ENCODE measurements around the gene POU3F1.
A peak's percentile ranks its signal among the peaks of the same experiment; 100 is the strongest.

The POU3F1 gene

GRCh38 chr1:38046884-38047602 is 450 bp upstream of the POU3F1 start:
- Histone ChIP-seq H3K4me1 (ENCODE audit: control insufficient read depth, insufficient read depth, low read length, poor library complexity, severe bottlenecking) (peaks cover 10% of the 10 kb centered on the region), H3K36me3 (ENCODE audit: control insufficient read depth, insufficient read depth, low read length) (no peaks in the 10 kb centered on the region), H3K4me3 (ENCODE audit: extremely low read depth, insufficient read depth, low read length, poor library complexity, severe bottlenecking) (peak overlapping the region; percentile 49), H3K9me3 (ENCODE audit: control insufficient read depth, low read length) (no peaks in the 10 kb centered on the region), H3K27ac (ENCODE audit: low read depth, low read length, severe bottlenecking) (no peak overlapping the region)
- 0 to 1% methylated on average over 72 to 89 of the region's 99 CpGs for WGBS, 2 experiments (ENCODE audit: insufficient coverage in 2 of 2)

- Histone ChIP-seq H3K9me3 (ENCODE audit: control insufficient read depth, low read length) (no peaks in the 10 kb centered on the region), H3K4me3 (ENCODE audit: extremely low read depth, insufficient read depth, low read length, poor library complexity, severe bottlenecking) (no peak overlapping the region), H3K36me3 (ENCODE audit: control insufficient read depth, insufficient read depth, low read length) (no peaks in the 10 kb centered on the region), H3K27ac (ENCODE audit: low read depth, low read length, severe bottlenecking) (no peak overlapping the region), H3K4me1 (ENCODE audit: control insufficient read depth, insufficient read depth, low read length, poor library complexity, severe bottlenecking) (peaks cover 10% of the 10 kb centered on the region)
- 1% methylated on average over 91 to 99 of the region's 115 CpGs for WGBS, 2 experiments (ENCODE audit: insufficient coverage in 2 of 2)
Measured at GRCh38 chr1:38045401-38046332, 926 bp downstream of the POU3F1 start.

GRCh38 chr1:38044221-38045215 is 2.1 kb downstream of the POU3F1 start:
- 2 to 4% methylated on average over 44 to 49 of the region's 70 CpGs for WGBS, 2 experiments (ENCODE audit: insufficient coverage in 2 of 2)
- Histone ChIP-seq H3K36me3 (ENCODE audit: control insufficient read depth, insufficient read depth, low read length) (no peaks in the 10 kb centered on the region), H3K4me3 (ENCODE audit: extremely low read depth, insufficient read depth, low read length, poor library complexity, severe bottlenecking) (peak overlapping the region; percentile 21), H3K4me1 (ENCODE audit: control insufficient read depth, insufficient read depth, low read length, poor library complexity, severe bottlenecking) (peaks cover 6% of the 10 kb centered on the region), H3K27ac (ENCODE audit: low read depth, low read length, severe bottlenecking) (no peak overlapping the region), H3K9me3 (ENCODE audit: control insufficient read depth, low read length) (no peaks in the 10 kb centered on the region)

- no peaks in the 10 kb centered on the region for H3K36me3 ChIP-seq (ENCODE audit: control insufficient read depth, insufficient read depth, low read length)
- H3K4me1 ChIP-seq (ENCODE audit: control insufficient read depth, insufficient read depth, low read length, poor library complexity, severe bottlenecking) = peaks cover 6% of the 10 kb centered on the region
- H3K4me3 ChIP-seq (ENCODE audit: extremely low read depth, insufficient read depth, low read length, poor library complexity, severe bottlenecking) = no peak overlapping the region
- H3K9me3 ChIP-seq (ENCODE audit: control insufficient read depth, low read length) = no peaks in the 10 kb centered on the region
- whole genome bisulfite sequencing, 2 experiments (ENCODE audit: insufficient coverage in 2 of 2) = 93 to 95% methylated on average over 11 of the region's 12 CpGs
- no peak overlapping the region for H3K27ac ChIP-seq (ENCODE audit: low read depth, low read length, severe bottlenecking)
Measured at GRCh38 chr1:38043036-38043747, 3.4 kb downstream of the POU3F1 start.

GRCh38 chr1:38041936-38042834 is 4.4 kb downstream of the POU3F1 start:
- Histone ChIP-seq H3K36me3 (ENCODE audit: control insufficient read depth, insufficient read depth, low read length) (no peaks in the 10 kb centered on the region), H3K9me3 (ENCODE audit: control insufficient read depth, low read length) (no peaks in the 10 kb centered on the region), H3K4me3 (ENCODE audit: extremely low read depth, insufficient read depth, low read length, poor library complexity, severe bottlenecking) (no peak overlapping the region), H3K27ac (ENCODE audit: low read depth, low read length, severe bottlenecking) (no peak overlapping the region), H3K4me1 (ENCODE audit: control insufficient read depth, insufficient read depth, low read length, poor library complexity, severe bottlenecking) (peaks cover 6% of the 10 kb centered on the region)
- WGBS, 2 experiments (ENCODE audit: insufficient coverage in 2 of 2) = 71 to 81% methylated on average over 15 to 18 of the region's 21 CpGs

GRCh38 chr1:38039331-38040088 is 7.1 kb downstream of the POU3F1 start:
- 92 to 98% methylated on average over 12 to 14 of the region's 17 CpGs for WGBS, 2 experiments (ENCODE audit: insufficient coverage in 2 of 2)
- H3K9me3 ChIP-seq (ENCODE audit: control insufficient read depth, low read length) = no peaks in the 10 kb centered on the region
- no peak overlapping the region for H3K4me3 ChIP-seq (ENCODE audit: extremely low read depth, insufficient read depth, low read length, poor library complexity, severe bottlenecking)
- H3K4me1 ChIP-seq (ENCODE audit: control insufficient read depth, insufficient read depth, low read length, poor library complexity, severe bottlenecking) = peaks cover 2% of the 10 kb centered on the region
- H3K27ac ChIP-seq (ENCODE audit: low read depth, low read length, severe bottlenecking) = no peak overlapping the region
- H3K36me3 ChIP-seq (ENCODE audit: control insufficient read depth, insufficient read depth, low read length) = no peaks in the 10 kb centered on the region

GRCh38 chr1:38038861-38039260 is 7.7 kb downstream of the POU3F1 start:
- H3K4me1 ChIP-seq (ENCODE audit: control insufficient read depth, insufficient read depth, low read length, poor library complexity, severe bottlenecking) = no peaks in the 10 kb centered on the region
- no peak overlapping the region for H3K27ac ChIP-seq (ENCODE audit: low read depth, low read length, severe bottlenecking)
- WGBS, 2 experiments (ENCODE audit: insufficient coverage in 2 of 2) = 91 to 97% methylated on average over 7 to 10 of the region's 10 CpGs
- H3K9me3 ChIP-seq (ENCODE audit: control insufficient read depth, low read length) = no peaks in the 10 kb centered on the region
- no peak overlapping the region for H3K4me3 ChIP-seq (ENCODE audit: extremely low read depth, insufficient read depth, low read length, poor library complexity, severe bottlenecking)
- H3K36me3 ChIP-seq (ENCODE audit: control insufficient read depth, insufficient read depth, low read length) = no peaks in the 10 kb centered on the region

- Histone ChIP-seq H3K4me1 (ENCODE audit: control insufficient read depth, insufficient read depth, low read length, poor library complexity, severe bottlenecking) (no peaks in the 10 kb centered on the region), H3K4me3 (ENCODE audit: extremely low read depth, insufficient read depth, low read length, poor library complexity, severe bottlenecking) (no peak overlapping the region), H3K9me3 (ENCODE audit: control insufficient read depth, low read length) (no peaks in the 10 kb centered on the region), H3K27ac (ENCODE audit: low read depth, low read length, severe bottlenecking) (no peak overlapping the region), H3K36me3 (ENCODE audit: control insufficient read depth, insufficient read depth, low read length) (no peaks in the 10 kb centered on the region)
- WGBS, 2 experiments (ENCODE audit: insufficient coverage in 2 of 2) = 94 to 98% methylated on average over 4 of the region's 5 CpGs
Measured at GRCh38 chr1:38037221-38037939, 9.2 kb downstream of the POU3F1 start.
